ENCODE data around the gene SCCPDH.
"Not testable (repeated sequence)": the region's sequence is repeated elsewhere in the genome, so short reads cannot be mapped to it uniquely, and the experiment has no call there.

The SCCPDH gene, protein sequence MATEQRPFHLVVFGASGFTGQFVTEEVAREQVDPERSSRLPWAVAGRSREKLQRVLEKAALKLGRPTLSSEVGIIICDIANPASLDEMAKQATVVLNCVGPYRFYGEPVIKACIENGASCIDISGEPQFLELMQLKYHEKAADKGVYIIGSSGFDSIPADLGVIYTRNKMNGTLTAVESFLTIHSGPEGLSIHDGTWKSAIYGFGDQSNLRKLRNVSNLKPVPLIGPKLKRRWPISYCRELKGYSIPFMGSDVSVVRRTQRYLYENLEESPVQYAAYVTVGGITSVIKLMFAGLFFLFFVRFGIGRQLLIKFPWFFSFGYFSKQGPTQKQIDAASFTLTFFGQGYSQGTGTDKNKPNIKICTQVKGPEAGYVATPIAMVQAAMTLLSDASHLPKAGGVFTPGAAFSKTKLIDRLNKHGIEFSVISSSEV

DNA sequence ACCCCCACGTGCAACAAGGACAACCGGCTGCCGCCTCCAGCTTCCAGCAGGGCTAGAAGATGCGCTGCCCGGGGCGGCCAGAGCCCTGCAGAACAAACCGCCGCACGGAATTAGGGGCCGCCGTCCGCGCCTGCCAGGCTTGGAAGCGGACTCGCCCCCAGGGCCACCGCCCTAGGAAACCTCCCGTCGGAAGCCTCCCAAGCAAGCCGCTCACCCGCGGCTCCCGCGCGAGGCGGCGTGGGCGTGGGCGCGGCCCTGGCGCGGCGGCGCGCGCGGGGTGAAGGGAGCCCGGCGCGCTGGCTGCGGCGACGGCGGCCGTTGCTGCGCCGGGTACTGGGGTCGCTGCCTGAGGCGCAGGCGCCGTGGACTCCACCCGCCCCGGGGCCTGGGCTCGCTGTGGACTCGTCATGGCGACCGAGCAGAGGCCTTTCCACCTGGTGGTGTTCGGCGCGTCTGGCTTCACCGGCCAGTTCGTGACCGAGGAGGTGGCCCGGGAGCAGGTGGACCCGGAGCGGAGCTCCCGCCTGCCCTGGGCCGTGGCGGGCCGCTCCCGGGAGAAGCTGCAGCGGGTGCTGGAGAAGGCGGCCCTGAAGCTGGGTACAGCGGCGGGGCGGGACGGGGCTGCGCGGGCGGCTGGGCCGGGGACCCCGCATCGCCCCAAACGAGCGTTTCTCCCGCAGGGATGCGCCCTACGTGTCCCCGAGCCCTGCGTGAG is at the start of gene SCCPDH:
SCCPDH (plus strand) TSS at position 394 of the 715 bp plus-strand sequence; CDS start at position 408, 14 bp downstream.
- DNase-seq (ENCODE audit: low spot score): peak; percentile 53

DNA sequence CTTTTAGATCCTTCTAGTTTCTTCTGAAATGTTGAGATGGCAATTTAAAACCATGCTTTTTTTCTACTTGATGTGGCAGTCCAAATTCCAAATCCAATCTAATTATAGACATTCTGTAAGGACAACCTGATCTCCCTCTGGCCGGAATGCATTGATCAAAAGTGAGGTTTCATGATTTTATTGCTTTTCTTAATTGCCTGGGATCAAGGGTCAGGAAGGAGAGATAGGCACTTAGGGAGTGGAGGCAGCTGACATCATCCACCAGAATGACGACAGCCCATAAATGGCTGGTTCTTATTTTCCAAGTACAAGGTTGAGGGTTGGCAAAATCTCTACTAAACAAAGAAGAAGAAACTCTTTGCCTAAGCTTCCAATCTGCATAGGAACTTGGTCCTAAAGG is 46.4 kb upstream of the SCCPDH start:
- DNase-seq (ENCODE audit: low spot score): no peak

DNA sequence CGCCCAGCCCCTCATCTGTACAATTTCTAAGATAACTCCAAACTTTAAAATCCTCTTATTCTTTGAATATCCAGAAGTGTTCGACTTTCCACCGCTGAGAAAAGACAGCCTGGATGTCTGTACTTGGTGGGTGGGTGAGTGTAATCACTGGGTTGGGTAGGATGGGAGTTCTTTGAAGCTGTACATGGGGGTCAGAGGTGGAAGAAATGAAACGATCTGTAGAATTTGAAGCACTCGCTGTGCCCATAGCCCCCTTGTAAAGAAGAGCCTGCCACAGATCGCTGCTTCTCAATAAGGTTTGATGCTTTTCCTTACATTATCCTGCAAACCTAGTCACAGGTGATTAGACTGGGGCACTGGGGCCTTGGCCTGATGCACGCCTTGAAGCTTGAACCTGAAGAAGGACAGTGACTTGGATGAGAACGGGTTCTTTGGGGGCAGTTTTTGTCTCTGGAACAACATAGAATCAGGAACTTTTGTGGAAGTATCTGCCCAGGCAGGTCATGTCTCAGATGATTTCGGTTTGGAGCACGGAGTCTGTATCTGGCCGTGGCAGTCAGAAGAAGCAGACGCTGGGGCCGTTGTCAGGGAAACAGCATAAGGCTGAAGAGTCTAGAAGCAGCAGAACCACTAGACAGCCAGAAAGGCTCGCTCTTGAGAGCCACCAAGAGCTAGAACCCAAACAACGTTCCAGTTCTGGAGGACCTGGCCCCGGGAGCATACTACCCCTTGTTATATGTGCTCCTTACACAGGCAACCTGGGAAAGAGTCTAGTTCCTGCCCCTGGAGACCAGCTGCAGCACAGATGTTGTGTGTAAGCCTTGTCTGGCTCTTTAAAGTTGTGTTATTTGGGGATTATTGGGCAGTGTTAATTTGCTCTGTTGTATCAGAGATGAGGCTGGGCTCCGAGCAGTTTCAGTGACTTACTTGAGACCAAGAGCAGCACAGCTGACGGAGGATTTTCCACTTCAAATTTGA is 45.1 kb upstream of the SCCPDH start:
- no peak for DNase-seq (ENCODE audit: low spot score)

DNA sequence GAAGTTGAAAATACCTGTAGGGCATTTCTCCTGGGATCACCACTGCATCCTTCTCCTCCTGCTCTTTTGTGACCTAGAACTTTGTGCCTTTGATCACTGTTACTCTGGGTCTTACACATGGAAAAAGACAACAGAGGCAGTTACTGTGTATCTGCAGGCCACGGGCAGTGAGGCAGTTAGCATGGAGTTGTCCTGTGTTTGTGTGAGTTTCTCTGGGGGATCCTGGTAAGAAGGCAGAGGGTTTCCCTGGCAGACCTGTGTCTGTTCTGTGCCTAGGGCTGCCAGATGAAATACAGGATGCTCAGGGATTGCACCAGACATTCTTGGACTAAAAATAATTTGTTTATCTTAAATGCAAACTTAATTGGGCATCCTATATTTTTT is 44.4 kb upstream of the SCCPDH start:
- DNase-seq (ENCODE audit: low spot score): no peak

DNA sequence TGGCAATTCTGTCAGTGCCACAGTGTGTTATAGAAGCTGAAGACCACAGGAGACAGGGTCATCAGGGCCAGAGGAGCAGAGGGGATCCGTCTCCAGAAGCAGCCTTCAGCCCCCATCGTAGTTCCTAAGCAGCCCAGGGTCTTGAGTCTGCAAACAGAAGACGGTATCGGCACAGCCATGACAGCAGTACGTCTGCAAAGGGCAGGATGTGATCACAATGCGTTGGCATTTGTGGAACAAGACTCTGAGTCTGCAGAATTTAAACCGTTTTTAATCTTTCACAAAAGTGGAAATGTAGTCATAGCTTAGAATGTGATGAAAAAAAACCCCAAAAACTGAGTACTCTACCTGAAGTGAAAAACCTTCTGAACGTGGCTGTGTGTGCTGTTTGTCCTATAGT is 44.0 kb upstream of the SCCPDH start:
- no peak for DNase-seq (ENCODE audit: low spot score)

DNA sequence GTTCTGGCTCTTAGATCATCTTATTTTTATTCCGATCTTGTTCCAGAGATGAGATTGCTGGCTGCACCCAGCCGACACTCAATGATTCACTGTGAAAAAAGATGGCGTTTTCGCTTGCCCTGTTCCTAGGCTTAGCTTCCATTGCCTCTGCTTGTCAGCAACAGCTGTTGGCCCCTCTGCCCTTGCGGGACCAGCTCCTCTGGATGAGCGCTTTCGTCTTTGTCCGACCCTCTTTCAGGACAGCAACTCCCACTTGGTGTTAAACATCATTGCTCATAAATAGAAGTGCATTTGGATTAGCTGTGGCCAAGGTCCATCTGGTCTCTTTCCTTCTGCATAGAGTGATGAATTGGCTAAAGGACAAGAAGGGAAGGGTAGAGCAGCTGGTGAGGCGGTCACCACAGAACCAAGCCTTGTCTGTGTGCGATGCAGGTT is 43.5 kb upstream of the SCCPDH start:
- no peak for DNase-seq (ENCODE audit: low spot score)

DNA sequence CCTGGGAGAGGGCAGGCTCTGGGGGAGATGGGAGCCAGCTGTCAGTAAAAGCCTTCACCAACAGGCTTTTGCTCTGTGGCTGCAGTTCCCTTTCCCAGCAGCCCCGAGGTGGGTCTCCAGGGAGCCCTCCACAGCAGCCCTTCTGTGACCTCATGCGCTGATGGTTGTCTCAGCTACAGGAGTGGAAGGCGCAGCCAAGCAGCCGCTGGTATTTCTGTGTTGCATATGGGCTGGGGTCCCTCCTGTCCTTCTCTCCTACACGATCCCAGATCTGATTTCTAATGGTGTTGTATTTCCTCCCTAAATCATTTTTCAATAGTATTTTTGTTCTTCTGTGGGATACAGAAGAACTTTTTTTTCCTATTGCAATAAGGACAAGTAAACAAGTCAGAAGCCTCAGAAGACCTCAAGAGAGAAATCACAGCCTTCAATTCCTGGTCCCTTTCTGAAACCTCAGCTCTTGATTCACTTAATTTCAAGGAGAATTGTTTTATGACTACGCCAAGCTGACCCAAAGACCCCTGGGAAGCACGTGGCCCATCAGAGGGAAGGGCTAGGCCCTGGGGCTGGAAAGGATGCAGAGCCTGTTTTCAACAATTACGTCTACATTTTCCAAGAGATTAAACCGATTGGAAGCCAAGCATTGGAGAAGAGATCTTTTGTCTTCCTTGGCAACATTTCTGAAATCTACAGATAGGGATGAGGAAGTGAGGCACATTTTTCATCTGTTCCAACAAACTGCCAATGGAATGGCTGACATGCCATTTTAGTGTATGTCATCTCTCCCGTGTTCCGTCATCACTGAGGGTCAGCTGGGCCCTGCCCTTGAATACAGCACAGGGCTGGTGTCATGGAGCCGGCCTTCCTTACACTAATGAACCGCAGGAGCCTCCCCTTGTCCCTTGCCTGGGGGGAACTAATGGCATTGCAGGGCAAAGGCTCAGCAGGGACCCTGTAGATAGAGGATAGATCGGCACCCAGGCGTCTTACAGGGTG is 42.0 kb upstream of the SCCPDH start:
- DNase-seq (ENCODE audit: low spot score): no peak

DNA sequence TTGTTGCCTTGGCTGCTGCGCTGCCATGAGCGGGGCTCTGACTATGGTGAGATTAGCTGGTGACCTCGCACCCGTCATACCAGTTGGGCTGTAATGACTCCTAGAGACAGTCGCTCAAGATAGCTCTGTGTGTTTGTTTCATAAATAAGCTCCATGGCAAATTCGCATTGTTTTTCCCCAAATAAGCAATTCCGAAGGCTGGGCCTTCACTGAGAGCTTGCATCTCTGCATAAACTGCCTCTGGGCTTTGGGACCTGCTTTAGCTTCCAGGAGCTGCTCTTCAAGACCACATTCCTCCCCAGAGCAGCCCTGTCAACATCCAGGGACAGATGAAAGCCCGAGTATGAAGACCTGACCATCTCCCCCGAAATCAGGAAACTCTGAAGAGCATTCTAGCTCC is 40.7 kb upstream of the SCCPDH start:
- DNase-seq (ENCODE audit: low spot score): no peak

DNA sequence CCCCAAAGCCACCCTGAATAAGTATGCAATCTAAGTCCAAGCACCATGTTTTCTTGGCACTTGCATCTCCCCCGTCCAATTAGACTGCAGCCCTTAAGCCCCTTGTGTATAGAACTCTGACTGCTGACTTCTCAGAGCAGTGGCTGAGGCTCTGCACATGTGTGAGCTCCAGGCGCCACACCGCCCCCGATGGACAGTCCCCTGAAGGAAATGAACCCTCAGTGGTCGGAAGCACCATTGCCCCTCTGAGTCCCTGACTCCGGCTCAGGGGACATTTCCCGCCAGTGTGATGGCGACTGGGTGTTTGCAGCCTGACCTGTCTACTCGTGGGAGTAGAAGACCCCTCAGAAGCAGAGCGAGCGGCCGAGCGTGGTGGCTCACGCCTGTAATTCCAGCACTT is 37.2 kb upstream of the SCCPDH start:
- no peak for DNase-seq (ENCODE audit: low spot score)

DNA sequence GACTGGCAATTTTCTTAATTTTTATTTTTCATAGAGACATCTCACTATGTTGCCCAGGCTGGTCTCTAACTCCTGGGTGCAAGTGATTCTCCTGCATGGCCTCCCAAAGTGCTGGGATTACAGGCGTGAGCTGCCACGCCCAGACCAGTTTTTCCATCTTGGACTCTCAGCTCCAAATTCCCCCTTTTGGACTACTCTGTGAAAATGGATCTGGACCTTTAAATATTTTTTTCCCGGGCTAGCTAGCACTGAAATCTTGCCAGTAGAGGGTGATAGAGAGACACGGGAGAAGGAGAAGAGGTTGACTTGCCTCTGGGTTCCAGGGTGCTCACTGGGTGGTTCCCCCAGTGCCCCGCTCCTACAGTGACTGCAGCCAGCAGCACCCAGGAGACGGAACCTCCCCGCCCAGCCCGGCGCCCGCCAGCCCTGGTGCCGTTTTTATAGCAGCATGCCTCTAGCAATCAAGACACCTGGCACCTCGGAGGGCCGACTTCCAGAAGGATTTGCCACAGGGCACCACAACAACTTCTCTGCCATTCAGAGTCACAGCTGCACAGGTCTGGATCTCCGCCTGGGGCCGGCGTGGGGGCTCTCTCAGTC is 34.7 kb upstream of the SCCPDH start:
- peak; percentile 63 for DNase-seq (ENCODE audit: low spot score)

DNA sequence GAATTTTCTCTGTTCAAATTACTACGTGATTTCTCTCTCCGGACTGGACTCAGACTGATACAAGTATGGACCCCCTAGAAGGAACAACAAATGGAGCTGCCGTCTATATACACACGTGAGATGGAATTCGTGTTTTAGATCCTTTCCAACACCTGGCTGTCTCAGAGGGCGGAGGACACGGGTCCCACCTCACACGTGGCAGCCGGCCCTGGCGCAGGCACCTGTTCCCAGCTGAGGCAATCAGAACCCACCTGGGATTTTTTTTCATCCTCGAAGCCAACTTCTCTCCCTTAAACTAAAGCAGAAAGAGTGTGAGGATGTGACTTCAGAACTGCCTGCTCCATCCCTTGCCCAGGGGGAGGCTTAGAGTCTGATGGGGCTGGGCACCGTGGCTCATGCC is 34.1 kb upstream of the SCCPDH start:
- no peak for DNase-seq (ENCODE audit: low spot score)

DNA sequence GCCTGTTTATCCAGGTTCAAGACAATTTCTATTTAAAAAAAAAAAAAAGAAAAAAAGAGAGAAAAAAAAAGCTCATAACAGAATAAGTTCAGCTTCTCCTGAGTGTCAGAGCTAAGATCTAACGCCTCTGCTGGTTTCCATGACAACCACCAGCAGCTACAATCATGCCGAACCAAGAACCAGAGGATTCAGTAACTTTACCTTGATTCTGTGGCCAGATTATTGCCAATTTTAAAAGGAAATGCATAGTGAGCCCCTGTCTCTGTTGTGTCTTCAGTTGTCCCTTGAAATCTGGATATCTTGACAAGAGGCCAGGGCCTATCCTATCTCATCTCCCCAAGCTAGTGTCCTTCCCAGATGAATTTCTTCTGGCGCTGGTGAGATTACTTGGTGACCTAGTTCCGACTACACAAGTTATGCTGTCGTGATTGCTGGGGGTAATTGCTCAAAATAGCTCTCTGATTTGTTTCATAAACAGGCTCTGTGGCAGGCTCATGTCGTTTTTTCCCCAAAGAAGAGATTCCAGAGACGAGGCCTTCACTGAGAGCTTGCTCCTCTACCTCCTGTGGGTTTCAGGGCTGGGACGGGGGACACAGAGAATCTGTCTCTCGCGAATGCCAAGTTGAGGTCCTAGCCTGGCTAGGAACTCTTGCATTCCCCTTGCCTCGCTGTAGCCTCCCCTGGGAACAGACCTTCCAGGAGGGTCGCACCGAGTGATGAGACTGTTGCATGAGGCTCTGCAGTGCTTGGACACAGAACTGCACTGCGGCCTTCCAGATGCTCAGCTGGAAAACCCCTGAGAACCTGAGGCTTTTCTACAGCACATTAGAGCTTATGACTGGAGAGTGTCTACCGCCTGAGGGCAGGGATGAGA is 32.4 kb upstream of the SCCPDH start:
- DNase-seq (ENCODE audit: low spot score): no peak

DNA sequence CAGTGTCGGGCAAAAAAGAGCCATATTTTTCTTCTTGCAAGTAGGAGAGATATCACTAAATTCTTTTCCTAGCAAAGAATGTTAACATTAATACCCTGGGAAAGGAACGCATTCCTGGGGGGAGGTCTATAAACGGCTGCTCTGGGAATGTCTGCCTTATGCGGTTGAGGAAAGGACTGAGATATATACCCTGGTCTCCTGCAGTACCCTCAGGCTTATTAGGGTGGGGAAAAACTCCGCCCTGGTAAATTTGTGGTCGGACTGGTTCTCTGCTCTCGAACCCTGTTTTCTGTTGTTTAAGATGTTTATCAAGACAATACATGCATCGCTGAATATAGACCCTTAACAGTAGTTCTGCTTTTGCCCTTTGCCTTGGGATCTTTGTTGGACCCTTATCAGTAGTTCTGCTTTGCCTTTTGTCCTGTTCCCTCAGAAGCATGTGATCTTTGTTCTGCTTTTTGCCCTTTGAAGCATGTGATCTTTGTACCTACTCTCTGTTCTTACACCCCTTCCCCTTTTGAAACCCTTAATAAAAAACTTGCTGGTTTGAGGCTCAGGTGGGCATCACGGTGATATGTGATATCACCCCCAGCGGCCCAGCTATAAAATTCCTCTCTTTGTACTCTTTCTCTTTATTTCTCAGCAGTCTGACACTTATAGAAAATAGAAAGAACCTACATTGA is 29.9 kb upstream of the SCCPDH start:
- DNase-seq (ENCODE audit: low spot score): not testable (repeated sequence)

DNA sequence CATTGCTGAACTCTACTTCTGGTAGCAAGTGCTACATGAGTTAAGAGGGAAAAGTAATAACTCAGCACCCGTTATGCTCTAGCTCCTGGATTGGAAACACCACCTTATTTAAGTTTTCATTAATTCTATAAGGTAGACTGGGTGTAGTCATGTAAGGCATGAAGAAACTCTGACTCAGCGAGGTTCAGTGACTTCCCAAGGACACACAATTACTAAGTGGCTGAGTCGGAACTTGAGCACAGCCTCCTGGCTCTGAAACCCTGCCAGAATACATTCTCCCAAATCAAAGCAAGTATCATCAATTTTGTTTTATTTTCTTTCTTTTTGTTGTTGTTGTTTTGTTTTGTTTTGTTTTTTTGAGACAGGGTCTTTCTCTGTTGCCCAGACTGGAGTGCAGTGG is 29.1 kb upstream of the SCCPDH start:
- DNase-seq (ENCODE audit: low spot score): no peak

DNA sequence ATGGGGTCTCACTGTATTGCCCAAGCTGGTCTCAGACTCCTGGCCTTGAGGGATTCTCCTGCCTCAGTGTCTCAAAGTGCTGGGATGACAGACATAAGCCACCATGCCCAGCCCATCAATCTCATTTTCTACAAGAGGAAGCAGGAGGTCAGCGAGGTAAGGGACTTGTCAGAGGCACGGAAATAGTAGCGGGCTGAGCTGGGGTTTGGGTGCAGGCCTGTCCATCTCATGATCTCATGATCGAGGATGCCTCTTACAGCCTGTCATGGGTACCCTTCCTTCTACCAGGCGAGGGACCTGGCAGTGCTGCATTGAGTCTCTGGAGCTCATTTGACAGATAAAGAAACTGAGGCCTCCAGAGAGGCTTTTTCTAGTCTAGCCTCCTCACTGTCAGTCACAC is 28.5 kb upstream of the SCCPDH start:
- DNase-seq (ENCODE audit: low spot score): no peak

DNA sequence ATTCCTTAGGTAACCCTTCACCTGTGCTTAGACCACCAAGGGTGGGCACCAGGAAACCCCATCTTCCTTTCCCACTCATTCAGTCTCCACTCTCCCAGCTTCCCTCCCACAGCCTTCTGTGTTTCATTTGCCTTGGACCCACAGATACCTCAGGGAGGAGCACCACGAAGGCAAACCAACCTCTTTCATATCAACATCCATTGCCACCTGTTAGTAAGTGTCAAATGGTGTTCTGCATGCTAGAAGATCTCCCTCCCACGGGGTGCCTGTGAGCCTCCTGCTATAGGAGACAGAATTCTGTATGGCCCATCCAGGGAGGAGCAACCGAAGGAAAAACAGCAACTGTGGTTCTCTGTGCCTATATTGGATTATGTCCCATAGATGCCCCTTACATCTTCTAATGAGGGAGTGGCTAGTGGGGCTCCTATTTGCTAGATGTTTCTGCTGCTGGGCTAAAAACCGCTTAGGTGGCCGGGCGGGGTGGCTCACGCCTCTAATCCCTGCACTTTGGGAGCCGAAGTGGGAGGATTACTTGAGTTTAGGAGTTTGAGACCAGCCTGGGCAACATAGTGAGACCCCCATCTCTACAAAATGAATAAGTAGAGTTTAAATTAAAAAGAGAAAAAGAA is 25.6 kb upstream of the SCCPDH start:
- DNase-seq (ENCODE audit: low spot score): no peak

DNA sequence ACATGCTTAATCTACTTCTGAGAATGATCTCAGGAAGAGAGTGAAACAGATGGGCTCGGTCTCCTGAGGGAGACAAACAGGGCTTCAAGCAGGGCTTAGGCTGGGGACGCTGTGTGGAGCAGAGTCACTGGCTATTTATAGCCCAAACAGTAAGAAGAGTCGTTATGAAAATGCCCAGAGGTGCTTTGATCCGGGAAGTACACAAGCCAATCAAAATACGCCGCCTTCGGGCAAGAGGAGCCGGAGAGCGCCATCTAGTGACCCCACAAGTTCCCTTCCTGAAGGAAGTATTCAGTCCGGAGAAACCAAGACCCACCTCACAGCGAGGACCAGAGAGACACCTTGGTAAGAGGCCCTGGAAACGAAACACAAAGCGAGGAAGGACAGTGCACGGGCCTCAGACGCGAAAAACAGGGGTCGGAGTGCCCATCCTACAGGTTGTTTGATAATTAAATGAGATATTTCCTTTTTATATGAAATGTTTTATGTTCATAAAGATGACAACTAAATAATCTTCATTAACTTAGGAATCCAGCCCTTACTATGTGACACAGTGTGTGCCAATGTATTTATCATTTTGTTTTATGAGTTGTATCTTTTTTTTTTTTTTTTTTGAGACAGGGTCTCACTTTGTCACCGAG is 25.0 kb upstream of the SCCPDH start:
- DNase-seq (ENCODE audit: low spot score): peak; percentile 83

DNA sequence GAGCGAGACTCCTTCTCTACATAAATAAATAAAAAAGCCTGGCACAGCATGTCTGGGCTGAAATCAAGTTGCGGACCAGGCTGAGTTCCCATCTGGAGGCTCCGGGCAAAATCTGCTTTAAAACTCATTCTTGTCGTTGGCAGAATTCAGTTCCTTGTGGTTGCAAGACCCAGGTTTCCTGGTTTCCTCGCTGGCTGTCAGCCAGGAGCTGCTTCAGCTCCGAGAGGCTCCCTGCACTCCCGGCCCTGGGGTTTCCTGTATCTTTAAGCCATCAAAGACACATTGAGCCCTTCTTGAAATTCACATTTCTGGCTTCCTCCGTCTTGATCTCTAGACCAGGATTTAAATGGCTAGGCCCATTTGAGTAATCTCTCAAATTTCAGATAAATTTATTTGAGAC is 20.6 kb upstream of the SCCPDH start:
- no peak for DNase-seq (ENCODE audit: low spot score)

Measured in hematopoietic multipotent progenitor cell treated with erythropoietin and hydrocortisone succinate and interleukin-3 and kit ligand, for 15 days (in vitro differentiated cells).